Nephron progenitor cell (in vitro differentiated cells): Measurements from ENCODE around the gene KCTD14.

ENCODE experiments used
- DNase-seq: peaks from one replicate; pipeline ENCODE4 v3.0.0; 2021
- H3K27ac Mint-ChIP-seq: 2 replicates; pipeline ENCODE4 v1.8.0; 2021; ENCODE audit warnings: mild to moderate bottlenecking, moderate library complexity, mixed read lengths
- H3K27me3 Mint-ChIP-seq: 2 replicates; pipeline ENCODE4 v1.8.0; 2021; ENCODE audit warnings: mild to moderate bottlenecking, low read depth, mixed read lengths; ENCODE audit not compliant: poor library complexity
- H3K36me3 Mint-ChIP-seq: 2 replicates; pipeline ENCODE4 v1.8.0; 2021; ENCODE audit warnings: low read depth, mixed read lengths
- H3K4me1 Mint-ChIP-seq: 2 replicates; pipeline ENCODE4 v1.8.0; 2021; ENCODE audit warnings: mixed read lengths
- H3K4me3 Mint-ChIP-seq: 2 replicates; pipeline ENCODE4 v1.8.0; 2021; ENCODE audit warnings: mild to moderate bottlenecking, moderate library complexity, mixed read lengths
- H3K9me3 Mint-ChIP-seq: 2 replicates; pipeline ENCODE4 v1.8.0; 2021; ENCODE audit warnings: mild to moderate bottlenecking, moderate library complexity, mixed read lengths
- CTCF ChIP-seq: fragments of 200-600 bp; sonication (generic); IDR thresholded peaks from 2 replicates; pipeline ENCODE4 v1.5.0; 2021; ENCODE audit warnings: antibody characterized with exemption

KCTD14 gene

DNA sequence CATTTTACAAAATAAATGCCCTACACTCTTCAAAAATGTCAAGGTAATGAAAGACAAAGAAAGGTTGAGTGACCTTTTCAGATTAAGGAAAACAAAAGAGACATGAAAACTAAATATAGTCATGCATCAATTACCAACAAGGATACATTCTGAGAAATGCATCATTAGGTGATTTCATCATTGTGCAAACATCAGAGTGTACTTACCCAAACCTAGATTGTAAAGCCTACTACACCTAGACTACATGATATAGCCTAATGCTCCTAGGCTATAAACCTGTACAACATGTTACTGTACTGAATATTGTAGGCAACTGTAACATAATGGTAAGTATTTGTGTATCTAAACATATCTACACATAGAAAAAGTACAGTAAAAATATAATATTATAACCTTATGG is 55.3 kb downstream of the KCTD14 start:
- Mint-ChIP-seq H3K27ac (no peak overlapping the region), H3K4me1 (no peaks in the 10 kb centered on the region), H3K9me3 (no peaks in the 10 kb centered on the region), H3K27me3 (peaks cover 2% of the 10 kb centered on the region), H3K4me3 (no peak overlapping the region), H3K36me3 (peaks cover 34% of the 10 kb centered on the region)
- TF ChIP-seq CTCF: no peak
- DNase-seq: no peak

GRCh38 chr11:77967121-77967520 is 56.0 kb downstream of the KCTD14 start:
- Mint-ChIP-seq H3K27ac (no peak overlapping the region), H3K4me3 (no peak overlapping the region), H3K27me3 (peaks cover 2% of the 10 kb centered on the region), H3K4me1 (no peaks in the 10 kb centered on the region), H3K36me3 (peaks cover 30% of the 10 kb centered on the region), H3K9me3 (no peaks in the 10 kb centered on the region)
- DNase-seq: no peak
- TF ChIP-seq CTCF: no peak

- no peak overlapping the region for H3K27ac Mint-ChIP-seq
- TF ChIP-seq CTCF: no peak
- H3K4me3 Mint-ChIP-seq: no peak overlapping the region
- peaks cover 2% of the 10 kb centered on the region for H3K27me3 Mint-ChIP-seq
- no peaks in the 10 kb centered on the region for H3K9me3 Mint-ChIP-seq
- no peak for DNase-seq
- H3K36me3 Mint-ChIP-seq: peaks cover 22% of the 10 kb centered on the region
- H3K4me1 Mint-ChIP-seq: no peaks in the 10 kb centered on the region
Measured at GRCh38 chr11:77966338-77966737, 56.7 kb downstream of the KCTD14 start.
